GM12873 (cell line): ENCODE data around the gene SMARCD1.

ENCODE experiments used
- CTCF ChIP-seq: IDR thresholded peaks from 2 replicates; pipeline ENCODE4 v1.5.1; 2012; ENCODE audit warnings: low read depth, mild to moderate bottlenecking, moderate library complexity, low read length, control low read depth; ENCODE audit not compliant: insufficient read depth; ENCODE audit errors: missing control alignments

SMARCD1 gene

GRCh38 chr12:50127546-50127945, 42.4 kb downstream of the SMARCD1 start:
- TF ChIP-seq CTCF = no peak

GRCh38 chr12:50129290-50129689, 44.1 kb downstream of the SMARCD1 start:
- TF ChIP-seq CTCF = no peak

- peak; percentile 52 for TF ChIP-seq CTCF
These were observed 47.5 kb downstream of the SMARCD1 start for GRCh38 chr12:50132505-50133135.

- TF ChIP-seq CTCF = no peak
These were observed 57.9 kb downstream of the SMARCD1 start for GRCh38 chr12:50142993-50143392.

GRCh38 chr12:50145439-50145838, 60.3 kb downstream of the SMARCD1 start:
- TF ChIP-seq CTCF = no peak

- TF ChIP-seq CTCF = no peak
These were observed 62.1 kb downstream of the SMARCD1 start for GRCh38 chr12:50147281-50147680.

GRCh38 chr12:50149311-50149710, 64.2 kb downstream of the SMARCD1 start:
- no peak for TF ChIP-seq CTCF
